NCI-H69 (cell line): Measurements from ENCODE around the gene APCDD1L.
"Not testable (repeated sequence)": the region's sequence is repeated elsewhere in the genome, so short reads cannot be mapped to it uniquely, and the experiment has no call there.

Experiments used
- DNase-seq: peaks from one replicate; lab custom pipeline; 2025; lab: John Stamatoyannopoulos, UW

The APCDD1L gene

DNA sequence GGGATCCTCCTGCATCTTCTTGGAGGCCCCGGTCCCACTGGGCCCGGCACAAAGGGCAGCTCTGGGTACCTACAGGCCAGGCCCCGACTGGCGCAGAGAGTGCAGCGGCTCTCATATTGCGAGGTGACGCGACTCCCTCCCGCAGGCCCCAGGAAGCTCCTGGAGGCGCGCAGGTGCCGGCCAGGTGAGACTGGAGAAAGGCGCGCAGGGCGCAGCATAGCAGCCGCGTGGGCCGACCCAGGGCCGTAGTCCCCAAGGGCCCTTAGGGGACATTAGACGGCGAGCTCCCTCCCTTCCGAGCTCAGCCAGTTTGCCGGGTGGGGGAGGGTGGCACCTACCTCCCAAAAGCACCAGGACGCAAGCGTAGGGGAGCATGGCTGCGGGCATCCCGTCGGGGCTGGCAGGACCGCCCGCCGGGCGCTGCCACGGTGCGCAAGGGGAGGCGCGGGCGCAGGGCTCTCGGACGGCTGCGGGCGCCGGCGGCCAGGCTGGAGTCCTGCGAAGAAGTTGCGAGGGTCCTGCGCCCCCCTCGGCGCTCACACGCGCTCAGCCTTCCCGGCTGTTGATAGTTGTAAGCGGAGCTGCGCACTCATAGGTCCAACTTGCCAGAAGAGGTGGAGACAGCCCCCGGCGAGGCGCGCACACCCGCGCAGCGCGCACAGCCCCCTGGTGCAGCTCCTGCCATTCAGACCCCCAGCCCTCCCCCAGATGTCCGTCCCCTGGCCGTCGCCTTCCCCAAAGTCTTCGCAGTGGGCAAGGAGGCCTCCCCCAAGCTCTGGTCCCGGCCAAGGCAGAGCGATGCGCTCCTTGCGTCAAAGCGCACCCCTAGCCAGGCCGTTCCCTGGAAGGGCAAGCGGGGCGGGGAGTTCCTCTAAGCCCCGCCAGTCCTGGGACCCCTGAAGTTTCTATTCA, 622 bp downstream of the APCDD1L start:
- no peak for DNase-seq

DNA sequence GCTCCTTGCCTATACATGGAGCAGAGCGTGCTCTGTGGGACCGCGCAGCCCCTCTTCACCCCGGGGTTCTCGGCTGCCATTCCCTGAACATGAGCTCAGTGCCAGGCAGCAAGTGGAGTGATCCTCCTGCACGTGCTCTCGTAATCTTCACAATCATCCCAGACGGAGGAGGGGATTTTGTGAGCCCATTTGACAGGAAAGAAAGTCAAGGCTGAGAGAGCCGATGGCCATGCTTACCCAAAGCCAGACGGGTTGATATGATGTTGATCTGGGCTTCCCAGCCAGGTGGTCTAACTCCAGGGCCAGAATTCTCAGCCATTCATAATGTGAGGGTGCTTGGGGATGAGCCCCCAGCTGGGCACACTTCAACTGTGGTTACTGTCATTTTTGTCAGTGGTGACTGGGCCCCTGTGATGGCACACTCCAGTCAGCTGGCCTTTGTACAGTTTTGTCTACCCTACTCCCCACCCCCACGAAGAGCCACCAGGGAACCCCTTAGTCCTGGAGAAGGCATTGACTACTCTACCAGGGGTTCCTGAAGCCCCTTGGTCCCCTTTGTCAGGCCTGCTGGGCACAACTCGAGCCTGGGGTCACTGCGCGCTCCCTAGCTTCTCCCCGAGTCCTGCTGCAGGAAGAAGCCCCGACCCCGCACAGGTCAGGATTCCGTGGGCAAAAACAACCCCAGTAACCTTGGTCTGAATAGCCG, 1.5 kb downstream of the APCDD1L start:
- no peak for DNase-seq

DNA sequence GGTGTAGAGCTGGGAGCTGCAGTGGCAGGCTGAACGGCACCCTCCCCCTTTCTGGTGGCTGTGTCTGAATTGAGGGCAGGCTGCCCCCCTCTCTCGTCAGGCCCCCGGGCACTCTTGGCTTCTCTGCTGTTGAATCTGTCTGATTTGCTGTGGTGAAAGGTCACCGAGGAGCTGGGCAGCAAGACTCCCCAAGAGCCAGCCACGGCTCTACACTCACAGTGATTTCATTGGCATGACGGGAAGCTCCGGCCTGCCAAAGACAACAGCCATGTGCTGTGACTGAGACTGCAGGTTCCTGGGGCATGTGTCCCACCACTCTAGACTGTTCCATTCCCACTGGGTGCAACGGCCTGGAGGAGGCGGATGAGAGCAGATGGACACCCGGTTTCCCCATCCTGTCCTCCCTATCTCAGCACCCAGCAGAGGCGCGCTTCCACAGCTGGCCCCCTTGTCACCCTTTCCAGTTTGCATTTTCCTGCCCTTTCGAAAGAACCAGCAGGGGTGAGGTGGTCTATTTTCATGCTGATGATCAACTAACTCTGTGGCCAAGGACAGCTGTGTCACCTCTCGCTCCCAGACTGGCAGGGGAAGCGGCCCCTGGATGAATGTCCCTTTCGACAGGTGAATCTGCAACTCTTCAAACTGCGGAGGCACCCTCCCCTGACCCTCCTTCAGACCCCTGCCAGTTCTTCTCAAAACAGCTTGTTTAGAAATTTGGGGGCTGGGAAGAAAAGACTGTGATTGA, 2.2 kb downstream of the APCDD1L start:
- no peak for DNase-seq

DNA sequence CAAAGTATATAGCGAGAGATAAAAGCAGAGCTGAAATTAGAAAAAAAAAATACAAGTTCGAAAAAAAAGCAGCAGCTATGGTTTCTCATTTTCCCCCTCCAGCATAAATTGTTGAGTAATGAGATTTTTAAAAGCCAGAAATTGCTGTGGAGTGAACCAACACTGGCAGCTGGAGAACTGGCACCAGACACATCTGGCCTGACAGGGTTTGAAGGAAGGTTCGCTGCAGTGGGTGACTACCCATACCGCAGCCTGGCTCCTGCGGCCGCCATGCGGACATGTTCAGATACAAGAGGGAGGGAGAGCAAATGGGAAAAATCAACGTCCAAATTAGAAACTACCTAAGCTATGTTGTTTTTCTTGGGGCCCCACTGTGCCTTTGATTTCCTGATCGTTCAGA, 3.3 kb downstream of the APCDD1L start:
- peak; percentile 1 for DNase-seq

DNA sequence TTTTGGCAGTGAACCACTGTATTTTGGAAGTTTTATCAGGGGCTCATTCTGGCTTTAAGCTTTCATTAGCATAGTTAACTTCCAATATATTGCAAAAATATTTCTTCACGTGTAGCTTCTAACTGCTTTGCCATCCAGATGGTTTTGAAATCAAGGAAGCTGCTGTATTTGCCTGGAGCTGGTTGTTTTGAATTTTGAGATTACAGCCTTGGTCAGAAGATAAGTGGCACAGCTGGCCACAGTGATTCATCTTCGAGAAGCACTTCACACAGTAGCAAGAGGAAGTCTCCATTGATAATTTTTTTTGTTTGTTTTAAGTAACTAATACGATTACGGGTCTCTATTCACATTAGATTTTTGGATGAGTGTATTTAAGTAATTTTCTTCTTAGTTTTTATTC, 3.8 kb downstream of the APCDD1L start:
- peak; percentile 51 for DNase-seq

DNA sequence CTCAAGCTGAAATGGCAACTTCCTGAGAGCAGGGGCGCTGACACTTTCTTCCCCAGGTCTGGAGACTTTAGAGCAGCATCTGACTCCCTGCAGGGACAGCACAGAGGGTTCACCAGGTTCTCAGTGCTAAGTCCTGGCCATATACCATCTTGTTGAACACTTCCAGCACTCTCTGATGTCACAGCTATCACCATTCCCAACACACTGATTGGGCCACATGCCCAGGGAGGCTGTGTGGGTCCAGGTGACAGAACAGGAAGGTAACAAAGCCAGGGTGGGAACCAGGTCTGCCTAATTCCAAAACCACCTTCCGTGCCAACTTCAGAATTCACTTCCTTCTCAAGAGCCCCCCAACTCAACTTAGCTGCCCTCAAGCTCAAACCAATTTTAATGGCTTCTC, 4.3 kb downstream of the APCDD1L start:
- DNase-seq: no peak

DNA sequence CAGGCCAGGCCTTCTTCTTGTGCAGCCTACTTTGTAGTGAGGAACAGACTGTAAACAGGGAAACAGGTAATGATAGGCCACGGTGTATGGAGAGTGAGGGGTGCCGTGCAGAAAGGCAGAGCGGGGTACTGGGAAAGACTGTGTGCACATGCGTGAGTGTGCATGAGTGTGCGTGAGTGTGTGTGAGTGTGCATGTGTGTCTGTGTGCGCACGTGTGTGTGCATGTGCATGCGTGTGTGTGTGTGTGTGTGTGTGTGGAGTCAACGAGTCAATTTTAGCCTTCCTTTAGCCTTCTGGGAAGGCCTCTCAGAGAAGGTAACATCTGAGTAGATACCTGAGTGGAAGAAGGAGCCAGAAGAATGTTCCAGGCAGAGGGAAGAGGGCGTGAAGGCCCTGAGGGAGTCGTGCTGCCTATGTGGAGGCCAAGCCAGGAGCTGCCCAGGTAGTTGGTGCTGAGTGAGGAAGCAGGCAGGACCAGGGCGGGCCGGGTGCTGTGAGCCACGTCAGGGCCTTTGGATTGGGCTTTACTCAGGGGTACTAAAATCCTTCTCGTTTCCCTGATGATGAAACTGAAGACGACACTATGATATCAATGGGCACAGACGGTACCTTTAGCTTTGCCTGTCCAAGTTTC, 6.3 kb downstream of the APCDD1L start:
- no peak for DNase-seq

DNA sequence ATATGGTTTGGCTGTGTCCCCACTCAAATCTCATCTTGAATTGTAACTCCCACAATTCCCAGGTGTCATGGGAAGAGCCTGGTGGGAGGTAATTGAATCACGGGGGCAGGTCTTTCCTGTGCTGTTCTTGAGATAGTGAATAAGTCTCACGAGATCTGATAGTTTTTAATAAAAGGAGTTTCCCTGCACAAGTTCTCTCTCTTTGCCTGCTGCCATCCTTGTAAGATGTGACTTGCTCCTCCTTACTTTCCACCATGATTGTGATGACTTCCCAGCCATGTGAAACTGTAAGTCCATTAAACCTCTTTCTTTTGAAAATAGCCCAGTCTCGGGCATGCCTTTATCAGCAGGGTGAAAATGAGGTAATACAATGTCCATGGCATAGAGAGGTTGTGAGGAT, 8.2 kb downstream of the APCDD1L start:
- DNase-seq: not testable (repeated sequence)

DNA sequence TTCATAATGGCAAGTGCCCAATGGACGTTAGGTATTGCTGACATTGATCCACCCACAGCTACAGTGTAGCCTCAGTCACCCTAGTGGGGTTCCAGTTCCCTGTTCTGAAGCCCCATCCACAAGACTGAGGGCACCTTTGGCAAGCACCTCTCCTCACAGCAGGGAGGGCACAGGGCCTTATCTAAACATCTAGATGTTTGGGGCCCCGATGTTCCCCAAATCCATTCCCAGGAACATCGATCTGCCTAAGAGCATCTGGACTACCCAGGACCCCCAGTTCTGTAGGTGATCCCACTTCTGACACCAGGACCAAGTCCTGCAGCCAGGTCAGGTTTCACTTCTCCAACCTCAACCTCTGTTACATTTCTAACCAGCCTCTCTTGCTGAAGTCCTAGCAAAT, 10.6 kb downstream of the APCDD1L start:
- DNase-seq: no peak

DNA sequence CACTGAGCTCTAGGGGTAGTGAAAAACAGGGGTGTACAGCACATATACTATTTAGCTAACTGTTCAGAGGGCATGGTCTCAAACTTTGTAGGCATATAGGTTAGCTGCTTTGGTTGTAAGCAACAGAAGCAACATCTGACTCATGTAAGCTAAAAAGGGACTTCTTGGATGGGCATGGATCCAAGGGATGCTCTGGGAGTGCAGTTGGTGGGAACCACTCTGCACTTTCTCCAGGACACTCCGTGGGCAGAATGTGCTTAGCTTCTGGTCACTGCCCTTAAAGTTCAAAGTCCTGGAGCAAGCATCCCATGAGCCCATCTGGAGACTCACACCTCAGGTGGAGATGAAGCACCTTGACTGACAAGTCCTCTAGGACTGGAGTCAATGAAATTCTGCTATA, 11.5 kb downstream of the APCDD1L start:
- DNase-seq: no peak

DNA sequence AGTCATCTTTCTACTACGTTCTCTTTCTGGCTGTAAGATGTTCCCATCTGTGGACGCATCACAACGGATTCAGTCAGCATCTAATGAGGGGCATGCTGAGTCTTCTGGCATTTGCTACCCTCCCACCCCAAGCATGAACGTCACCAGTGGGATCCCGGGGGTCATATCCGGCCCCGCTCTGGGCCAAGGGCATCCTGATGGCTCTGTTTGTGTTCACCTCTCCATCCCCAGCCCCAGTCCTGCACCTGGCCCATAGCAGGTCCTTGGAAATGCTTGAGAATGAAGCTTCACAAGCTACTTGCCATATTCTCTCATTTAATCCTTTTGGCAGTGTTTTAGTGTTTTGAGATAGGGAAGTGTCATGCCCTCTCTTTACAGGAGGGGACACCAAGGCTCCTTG, 14.9 kb downstream of the APCDD1L start:
- DNase-seq: no peak

DNA sequence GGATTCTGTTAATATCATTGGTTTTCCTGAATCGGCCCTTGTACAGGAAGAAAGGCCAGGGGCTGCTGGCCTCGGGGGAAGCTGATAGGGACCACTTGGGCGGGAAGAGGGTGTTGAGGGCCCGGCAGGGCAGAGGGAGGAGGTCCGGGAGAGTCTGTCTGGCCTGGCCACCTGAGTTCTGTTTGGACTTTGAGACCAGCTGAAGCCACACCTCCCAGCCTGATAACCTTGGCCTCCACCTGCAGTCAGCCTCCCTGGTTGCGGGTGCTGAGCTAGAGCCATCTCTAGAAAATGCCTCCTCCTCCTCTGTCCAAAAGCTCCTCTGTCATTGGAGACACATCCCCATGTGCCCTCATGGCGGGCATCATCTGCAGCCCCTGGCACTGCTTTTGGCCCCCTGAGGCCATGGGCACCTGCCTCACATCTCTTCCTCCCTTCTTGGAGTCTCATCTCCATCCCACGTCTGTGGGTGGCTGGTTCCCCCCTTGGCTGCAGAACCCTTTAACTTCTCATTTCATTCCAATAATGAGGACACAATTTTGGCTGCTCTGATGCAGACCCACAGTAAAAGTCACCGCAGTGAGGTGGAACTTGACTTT, 16.6 kb downstream of the APCDD1L start:
- no peak for DNase-seq

DNA sequence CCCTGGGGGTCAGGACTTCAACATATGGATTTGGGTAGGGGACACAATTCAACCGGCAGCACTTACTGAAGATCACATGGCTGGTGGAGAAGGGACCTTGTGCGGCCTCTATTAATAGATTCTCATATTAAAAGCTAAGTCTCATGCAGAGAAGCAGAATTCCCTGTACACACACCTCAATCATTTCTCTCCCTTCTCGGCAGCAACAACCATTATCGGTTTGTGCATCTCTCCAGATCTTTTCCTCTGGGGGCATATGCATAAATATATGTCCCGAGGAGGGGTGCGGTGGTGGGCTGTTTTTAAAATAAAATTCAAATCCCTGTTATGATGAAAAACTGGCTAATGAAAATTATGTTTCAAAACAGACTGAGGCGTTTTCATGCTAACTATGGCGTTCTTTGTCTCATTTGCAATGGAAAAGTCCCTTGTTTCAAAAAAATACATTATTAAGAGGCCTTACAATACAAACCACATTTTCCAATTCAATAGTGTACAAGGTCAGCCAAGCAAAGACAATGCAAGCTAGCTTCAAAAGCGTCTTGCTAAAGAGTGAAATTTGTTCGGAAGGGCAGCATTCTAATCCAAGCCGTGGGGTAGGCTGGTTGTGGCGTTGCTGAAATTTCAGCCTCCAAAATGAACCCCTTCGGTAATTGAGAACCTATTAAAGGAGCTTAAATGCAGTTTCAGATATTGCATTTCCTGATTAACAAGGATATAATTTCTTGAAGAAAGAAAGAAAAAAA, 17.3 kb downstream of the APCDD1L start:
- DNase-seq: no peak

DNA sequence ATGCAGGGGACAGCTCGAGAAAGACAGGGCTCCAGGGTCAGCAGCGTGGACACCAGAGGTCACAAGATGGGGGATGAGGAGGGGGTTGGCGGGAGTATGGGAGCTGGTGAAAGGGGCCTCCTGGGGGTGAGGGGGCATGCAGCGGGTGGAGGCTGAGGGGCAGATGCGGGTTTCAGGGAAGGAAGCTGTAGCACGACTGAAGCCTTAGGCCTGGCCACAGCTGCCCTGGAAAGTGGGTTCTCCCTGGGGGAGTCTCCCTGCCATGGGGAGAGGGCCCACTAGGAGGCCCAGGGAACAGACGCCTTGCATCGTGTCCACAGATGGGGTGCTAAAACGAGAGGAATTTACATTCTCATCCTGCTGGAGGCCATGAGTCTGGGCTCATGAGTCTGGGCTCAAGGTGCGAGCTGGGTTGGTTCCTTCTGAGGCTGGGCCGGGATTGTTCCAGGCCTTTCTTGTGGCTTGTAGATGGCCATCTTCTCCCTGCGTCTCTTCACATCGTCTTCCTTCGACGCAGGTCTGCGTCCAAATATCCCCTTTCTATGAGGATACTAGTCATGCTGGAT, 18.0 kb downstream of the APCDD1L start:
- DNase-seq: no peak

DNA sequence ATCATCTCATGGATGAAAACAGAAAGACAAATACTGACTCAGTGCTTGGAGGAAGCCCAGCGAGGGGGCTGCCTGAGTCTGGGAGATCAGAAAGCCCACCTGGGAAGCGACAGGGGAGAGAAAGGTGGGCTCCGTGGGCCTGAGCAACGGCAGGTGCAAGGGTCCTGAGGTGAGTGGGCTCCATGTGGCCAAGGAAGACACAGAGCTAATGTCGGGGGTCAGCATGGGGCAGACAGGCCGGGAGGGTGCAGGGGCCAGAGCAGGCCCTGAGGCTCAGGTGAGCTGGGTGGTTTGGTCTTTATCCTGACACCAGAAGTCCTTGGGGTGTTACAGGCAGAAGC, 18.8 kb downstream of the APCDD1L start:
- no peak for DNase-seq

DNA sequence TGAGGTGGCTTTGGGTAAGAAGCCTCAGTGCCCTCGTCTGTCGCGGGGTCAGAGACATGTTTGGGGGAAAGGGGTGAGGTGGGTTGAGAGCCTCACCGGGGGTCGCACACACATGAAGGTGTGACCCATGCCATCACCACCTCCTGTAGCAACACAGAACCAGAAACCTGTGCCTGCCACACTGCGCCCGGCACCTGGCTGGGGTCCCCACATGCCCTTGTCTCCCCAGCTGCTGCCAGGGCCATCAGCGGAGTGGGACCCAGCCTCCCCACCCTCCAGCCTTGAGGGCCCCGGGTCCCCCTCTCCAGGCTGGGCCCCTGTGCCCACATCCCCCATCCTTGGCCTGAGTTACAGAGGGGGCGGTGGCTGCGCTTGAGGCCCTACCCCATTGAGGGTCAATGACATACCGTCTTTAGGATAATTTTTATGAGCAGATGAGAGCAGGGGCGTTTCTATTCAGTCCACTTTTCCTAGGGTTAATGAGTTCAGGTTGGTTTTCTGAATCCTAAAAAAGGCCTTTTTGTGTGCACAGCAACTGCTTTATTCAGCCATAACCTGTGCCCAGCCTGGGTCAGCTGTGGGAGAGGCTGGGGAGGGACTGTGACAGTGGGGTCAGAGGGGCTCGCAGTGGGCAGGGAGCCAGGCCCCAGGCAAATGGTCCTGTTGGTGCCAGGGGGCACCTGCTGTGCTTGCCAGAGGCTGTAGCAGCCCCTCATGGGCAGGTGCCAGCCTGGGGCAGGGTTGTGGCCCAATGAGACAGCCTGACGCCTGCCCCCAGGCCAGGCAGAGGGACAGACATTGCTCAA, 19.4 kb downstream of the APCDD1L start:
- DNase-seq: no peak

DNA sequence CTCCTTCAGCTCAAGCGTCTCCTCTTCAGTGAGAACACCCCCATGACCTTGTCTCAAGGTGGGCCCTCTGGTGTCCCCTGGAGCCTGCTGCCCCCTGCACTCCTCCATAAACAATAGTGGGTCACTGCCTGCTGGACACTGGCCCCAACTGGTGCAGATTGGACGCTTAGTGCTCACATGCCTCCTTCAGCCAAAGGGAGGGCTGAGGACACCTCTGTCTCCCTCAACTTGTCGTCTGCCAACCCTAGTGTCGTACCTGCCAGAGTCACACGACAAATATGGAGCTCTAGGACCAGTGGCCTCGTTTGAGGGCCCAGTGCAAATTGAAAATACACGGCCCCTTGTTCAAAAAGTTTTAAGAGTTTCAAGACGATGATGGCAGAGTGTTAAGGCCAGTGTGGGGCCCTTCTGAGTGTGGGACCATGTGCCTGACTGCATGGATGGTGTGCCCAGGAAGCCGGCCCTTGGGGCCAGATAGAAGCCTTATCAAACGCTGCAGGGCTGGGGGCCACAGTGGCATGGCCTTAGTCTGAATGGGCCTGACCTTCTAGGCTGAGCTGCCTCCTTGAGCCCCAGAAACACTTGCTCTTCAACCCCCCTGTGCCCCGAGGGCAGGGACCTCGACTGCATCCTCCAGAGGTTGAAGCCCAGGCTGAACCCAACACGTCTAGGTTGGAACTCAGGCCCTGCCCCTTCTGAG, 20.1 kb downstream of the APCDD1L start:
- DNase-seq: no peak

DNA sequence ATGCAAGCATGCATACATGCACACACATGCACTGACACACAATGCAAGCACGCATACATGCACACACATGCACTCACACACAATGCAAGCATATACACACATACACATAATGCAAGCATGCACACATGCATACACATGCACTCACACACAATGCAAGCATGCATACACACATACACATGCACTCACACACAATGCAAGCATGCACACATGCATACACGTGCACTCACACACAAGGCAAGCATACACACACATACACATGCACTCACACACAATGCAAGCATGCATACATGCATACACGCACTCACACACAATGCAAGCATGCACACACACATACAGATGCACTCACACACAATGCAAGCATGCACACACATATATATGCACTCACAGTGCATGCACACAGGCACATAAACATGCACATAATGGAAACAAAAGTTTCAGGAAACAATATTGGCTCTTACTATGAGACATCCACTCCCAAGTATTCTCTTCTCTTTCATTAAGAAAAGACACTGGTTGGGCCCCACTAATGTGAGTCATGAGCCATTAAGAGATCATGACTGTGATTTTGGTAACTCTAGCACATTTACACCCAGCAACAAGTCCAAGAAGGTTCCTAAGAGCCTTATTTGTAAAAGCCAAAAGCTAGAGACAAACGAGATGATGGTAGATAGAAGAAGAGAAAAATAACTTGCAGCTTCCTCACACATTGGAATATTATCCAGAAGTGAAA, 22.2 kb downstream of the APCDD1L start:
- DNase-seq: no peak
